ENCODE measurements around the gene AARS1.

The AARS1 gene

GRCh38 chr16:70255574-70255973, 33.7 kb downstream of the AARS1 start:
- TF ChIP-seq FOXP2 (optimal IDR thresholded peaks at IDR 0.05; ENCODE audit: borderline replicate concordance, extremely low read depth, extremely low read length, insufficient read depth) (no peak), TAF1 (IDR thresholded peaks at IDR 0.05; ENCODE audit: borderline replicate concordance, insufficient read depth, low read length) (no peak), POLR2AphosphoS5 (IDR thresholded peaks at IDR 0.05; ENCODE audit: low read depth, low read length) (no peak), SIN3A (IDR thresholded peaks at IDR 0.05; ENCODE audit: borderline replicate concordance, insufficient read depth, low read length) (no peak), REST (IDR thresholded peaks at IDR 0.05; ENCODE audit: insufficient read depth in 1 of 2, low read depth in 2 of 2, low read length in 2 of 2) (no peak)

- TF ChIP-seq TAF1 (IDR thresholded peaks at IDR 0.05; ENCODE audit: borderline replicate concordance, insufficient read depth, low read length) (no peak), POLR2AphosphoS5 (IDR thresholded peaks at IDR 0.05; ENCODE audit: low read depth, low read length) (no peak), REST (IDR thresholded peaks at IDR 0.05; ENCODE audit: insufficient read depth in 1 of 2, low read depth in 2 of 2, low read length in 2 of 2) (no peak), FOXP2 (optimal IDR thresholded peaks at IDR 0.05; ENCODE audit: borderline replicate concordance, extremely low read depth, extremely low read length, insufficient read depth) (no peak), SIN3A (IDR thresholded peaks at IDR 0.05; ENCODE audit: borderline replicate concordance, insufficient read depth, low read length) (no peak)
Observed at GRCh38 chr16:70254965-70255286, 34.4 kb downstream of the AARS1 start.

GRCh38 chr16:70254180-70254964, 34.9 kb downstream of the AARS1 start:
- TF ChIP-seq POLR2AphosphoS5 (IDR thresholded peaks at IDR 0.05; ENCODE audit: low read depth, low read length) (no peak), TAF1 (IDR thresholded peaks at IDR 0.05; ENCODE audit: borderline replicate concordance, insufficient read depth, low read length) (no peak), SIN3A (IDR thresholded peaks at IDR 0.05; ENCODE audit: borderline replicate concordance, insufficient read depth, low read length) (no peak), REST (IDR thresholded peaks at IDR 0.05; ENCODE audit: insufficient read depth in 1 of 2, low read depth in 2 of 2, low read length in 2 of 2) (no peak), FOXP2 (optimal IDR thresholded peaks at IDR 0.05; ENCODE audit: borderline replicate concordance, extremely low read depth, extremely low read length, insufficient read depth) (no peak)

- TF ChIP-seq SIN3A (IDR thresholded peaks at IDR 0.05; ENCODE audit: borderline replicate concordance, insufficient read depth, low read length) (no peak), POLR2AphosphoS5 (IDR thresholded peaks at IDR 0.05; ENCODE audit: low read depth, low read length) (no peak), FOXP2 (optimal IDR thresholded peaks at IDR 0.05; ENCODE audit: borderline replicate concordance, extremely low read depth, extremely low read length, insufficient read depth) (no peak), REST (IDR thresholded peaks at IDR 0.05; ENCODE audit: insufficient read depth in 1 of 2, low read depth in 2 of 2, low read length in 2 of 2) (no peak), TAF1 (IDR thresholded peaks at IDR 0.05; ENCODE audit: borderline replicate concordance, insufficient read depth, low read length) (no peak)
Observed at GRCh38 chr16:70253291-70254106, 35.8 kb downstream of the AARS1 start.
